Measurements from ENCODE around the gene EXD2.

The EXD2 gene

GRCh38 chr14:69261761-69262331 is 70.5 kb downstream of the EXD2 start:
- no peak overlapping the region for H2BK12ac ChIP-seq (ENCODE audit: low read length)
- H2AK5ac ChIP-seq (ENCODE audit: low read length), result no peak overlapping the region
- no peak overlapping the region for H3K4ac ChIP-seq (ENCODE audit: low read depth, low read length)
- no peak overlapping the region for H3K23ac ChIP-seq (ENCODE audit: low read length)
- H4K8ac ChIP-seq (ENCODE audit: low read depth, low read length), result no peak overlapping the region
- no peak overlapping the region for H4K12ac ChIP-seq (ENCODE audit: low read depth, low read length)
- H3K36me3 ChIP-seq (ENCODE audit: control insufficient read depth in 1 of 2, insufficient read depth in 2 of 2, low read length in 2 of 2), result no peaks in the 10 kb centered on the region
- H2AFZ ChIP-seq (ENCODE audit: insufficient read depth, low read length, poor library complexity), result no peak overlapping the region
- no peak overlapping the region for H4K91ac ChIP-seq (ENCODE audit: low read depth, low read length)
- H3K4me2 ChIP-seq (ENCODE audit: low read length), result no peak overlapping the region
- peaks cover 10 to 13% of the 10 kb centered on the region in 2 experiments for H3K4me1 ChIP-seq (ENCODE audit: control insufficient read depth in 1 of 2, insufficient read depth in 2 of 2, low read length in 2 of 2)
- no peak overlapping the region for H3K14ac ChIP-seq (ENCODE audit: low read length)
- no CpG with 5 or more reads among the region's 5 CpGs for WGBS (ENCODE audit: extremely low coverage, insufficient coverage, insufficient read length)
- no peak overlapping the region for H3K27ac ChIP-seq (ENCODE audit: low read depth, low read length)
- H3K79me1 ChIP-seq (ENCODE audit: low read length), result no peaks in the 10 kb centered on the region
- no peak overlapping the region for H3K4me3 ChIP-seq (ENCODE audit: low read depth, low read length)
- no peak overlapping the region for H3K18ac ChIP-seq (ENCODE audit: low read length)
- H3K9ac ChIP-seq (ENCODE audit: low read length), result no peak overlapping the region
- peaks cover 2% of the 10 kb centered on the region for H3K9me3 ChIP-seq (ENCODE audit: insufficient read depth, low read depth, low read length)
- H3K27me3 ChIP-seq (ENCODE audit: insufficient read depth, low read length), result peaks cover 40% of the 10 kb centered on the region
- DNase-seq, result no peak
- no peak overlapping the region for H2BK120ac ChIP-seq (ENCODE audit: insufficient read depth, low read length, poor library complexity)
- no peak overlapping the region for H2BK5ac ChIP-seq (ENCODE audit: low read depth, low read length, poor library complexity)
- no peaks in the 10 kb centered on the region for H3K79me2 ChIP-seq (ENCODE audit: control insufficient read depth, insufficient read depth, low read length, poor library complexity)

GRCh38 chr14:69262516-69262915 is 71.2 kb downstream of the EXD2 start:
- H4K12ac ChIP-seq (ENCODE audit: low read depth, low read length), result no peak overlapping the region
- H3K4ac ChIP-seq (ENCODE audit: low read depth, low read length), result no peak overlapping the region
- no peak overlapping the region for H3K14ac ChIP-seq (ENCODE audit: low read length)
- no peak overlapping the region for H4K91ac ChIP-seq (ENCODE audit: low read depth, low read length)
- no CpG with 5 or more reads among the region's 3 CpGs for WGBS (ENCODE audit: extremely low coverage, insufficient coverage, insufficient read length)
- no peak overlapping the region for H2BK12ac ChIP-seq (ENCODE audit: low read length)
- no peak overlapping the region for H3K27ac ChIP-seq (ENCODE audit: low read depth, low read length)
- no peak overlapping the region for H4K8ac ChIP-seq (ENCODE audit: low read depth, low read length)
- no peak overlapping the region for H3K4me2 ChIP-seq (ENCODE audit: low read length)
- H3K9me3 ChIP-seq (ENCODE audit: insufficient read depth, low read depth, low read length), result peaks cover 2% of the 10 kb centered on the region
- H3K18ac ChIP-seq (ENCODE audit: low read length), result no peak overlapping the region
- peaks cover 40% of the 10 kb centered on the region for H3K27me3 ChIP-seq (ENCODE audit: insufficient read depth, low read length)
- no peak overlapping the region for H3K23ac ChIP-seq (ENCODE audit: low read length)
- no peaks in the 10 kb centered on the region for H3K79me1 ChIP-seq (ENCODE audit: low read length)
- H3K4me1 ChIP-seq (ENCODE audit: control insufficient read depth in 1 of 2, insufficient read depth in 2 of 2, low read length in 2 of 2), result peaks cover 10 to 13% of the 10 kb centered on the region in 2 experiments
- no peak for DNase-seq
- H3K79me2 ChIP-seq (ENCODE audit: control insufficient read depth, insufficient read depth, low read length, poor library complexity), result no peaks in the 10 kb centered on the region
- no peak overlapping the region for H2AK5ac ChIP-seq (ENCODE audit: low read length)
- H3K4me3 ChIP-seq (ENCODE audit: low read depth, low read length), result no peak overlapping the region
- H3K9ac ChIP-seq (ENCODE audit: low read length), result no peak overlapping the region
- no peak overlapping the region for H2BK5ac ChIP-seq (ENCODE audit: low read depth, low read length, poor library complexity)
- no peak overlapping the region for H2AFZ ChIP-seq (ENCODE audit: insufficient read depth, low read length, poor library complexity)
- no peaks in the 10 kb centered on the region for H3K36me3 ChIP-seq (ENCODE audit: control insufficient read depth in 1 of 2, insufficient read depth in 2 of 2, low read length in 2 of 2)
- H2BK120ac ChIP-seq (ENCODE audit: insufficient read depth, low read length, poor library complexity), result no peak overlapping the region

GRCh38 chr14:69263364-69263763 is 72.1 kb downstream of the EXD2 start:
- peaks cover 2% of the 10 kb centered on the region for H3K9me3 ChIP-seq (ENCODE audit: insufficient read depth, low read depth, low read length)
- no peaks in the 10 kb centered on the region for H3K79me2 ChIP-seq (ENCODE audit: control insufficient read depth, insufficient read depth, low read length, poor library complexity)
- no peak overlapping the region for H4K91ac ChIP-seq (ENCODE audit: low read depth, low read length)
- peak; percentile 5 to 27 for DNase-seq
- WGBS (ENCODE audit: extremely low coverage, insufficient coverage, insufficient read length), result no CpG with 5 or more reads among the region's 6 CpGs
- H3K23ac ChIP-seq (ENCODE audit: low read length), result no peak overlapping the region
- no peak overlapping the region for H3K4me3 ChIP-seq (ENCODE audit: low read depth, low read length)
- no peaks in the 10 kb centered on the region for H3K79me1 ChIP-seq (ENCODE audit: low read length)
- H4K8ac ChIP-seq (ENCODE audit: low read depth, low read length), result no peak overlapping the region
- no peaks in the 10 kb centered on the region for H3K36me3 ChIP-seq (ENCODE audit: control insufficient read depth in 1 of 2, insufficient read depth in 2 of 2, low read length in 2 of 2)
- H2AK5ac ChIP-seq (ENCODE audit: low read length), result no peak overlapping the region
- no peak overlapping the region for H3K4me2 ChIP-seq (ENCODE audit: low read length)
- H3K27ac ChIP-seq (ENCODE audit: low read depth, low read length), result no peak overlapping the region
- H2AFZ ChIP-seq (ENCODE audit: insufficient read depth, low read length, poor library complexity), result no peak overlapping the region
- peaks cover 38% of the 10 kb centered on the region for H3K27me3 ChIP-seq (ENCODE audit: insufficient read depth, low read length)
- no peak overlapping the region for H4K12ac ChIP-seq (ENCODE audit: low read depth, low read length)
- no peak overlapping the region for H3K14ac ChIP-seq (ENCODE audit: low read length)
- H2BK12ac ChIP-seq (ENCODE audit: low read length), result no peak overlapping the region
- no peak overlapping the region for H2BK120ac ChIP-seq (ENCODE audit: insufficient read depth, low read length, poor library complexity)
- no peak overlapping the region for H3K18ac ChIP-seq (ENCODE audit: low read length)
- H2BK5ac ChIP-seq (ENCODE audit: low read depth, low read length, poor library complexity), result no peak overlapping the region
- H3K9ac ChIP-seq (ENCODE audit: low read length), result no peak overlapping the region
- peaks cover 10 to 13% of the 10 kb centered on the region in 2 experiments for H3K4me1 ChIP-seq (ENCODE audit: control insufficient read depth in 1 of 2, insufficient read depth in 2 of 2, low read length in 2 of 2)
- H3K4ac ChIP-seq (ENCODE audit: low read depth, low read length), result no peak overlapping the region

GRCh38 chr14:69263771-69264170 is 72.5 kb downstream of the EXD2 start:
- Histone ChIP-seq H3K79me2 (ENCODE audit: control insufficient read depth, insufficient read depth, low read length, poor library complexity) (no peaks in the 10 kb centered on the region), H2BK5ac (ENCODE audit: low read depth, low read length, poor library complexity) (no peak overlapping the region), H2AFZ (ENCODE audit: insufficient read depth, low read length, poor library complexity) (no peak overlapping the region), H3K4me2 (ENCODE audit: low read length) (no peak overlapping the region), H3K9me3 (ENCODE audit: insufficient read depth, low read depth, low read length) (peaks cover 2% of the 10 kb centered on the region), H4K12ac (ENCODE audit: low read depth, low read length) (no peak overlapping the region), H3K18ac (ENCODE audit: low read length) (no peak overlapping the region), H3K36me3 (ENCODE audit: control insufficient read depth in 1 of 2, insufficient read depth in 2 of 2, low read length in 2 of 2) (no peaks in the 10 kb centered on the region), H3K4me1 (ENCODE audit: control insufficient read depth in 1 of 2, insufficient read depth in 2 of 2, low read length in 2 of 2) (peaks cover 10 to 13% of the 10 kb centered on the region in 2 experiments), H3K79me1 (ENCODE audit: low read length) (no peaks in the 10 kb centered on the region), H3K23ac (ENCODE audit: low read length) (no peak overlapping the region), H2BK120ac (ENCODE audit: insufficient read depth, low read length, poor library complexity) (no peak overlapping the region), H2AK5ac (ENCODE audit: low read length) (no peak overlapping the region), H3K9ac (ENCODE audit: low read length) (no peak overlapping the region), H3K4ac (ENCODE audit: low read depth, low read length) (no peak overlapping the region), H2BK12ac (ENCODE audit: low read length) (no peak overlapping the region), H4K91ac (ENCODE audit: low read depth, low read length) (no peak overlapping the region), H3K14ac (ENCODE audit: low read length) (no peak overlapping the region), H3K4me3 (ENCODE audit: low read depth, low read length) (no peak overlapping the region), H3K27me3 (ENCODE audit: insufficient read depth, low read length) (peaks cover 34% of the 10 kb centered on the region), H4K8ac (ENCODE audit: low read depth, low read length) (no peak overlapping the region), H3K27ac (ENCODE audit: low read depth, low read length) (no peak overlapping the region)
- DNase-seq, result no peak
- no CpG with 5 or more reads among the region's 8 CpGs for WGBS (ENCODE audit: extremely low coverage, insufficient coverage, insufficient read length)

Measured in trophoblast cell (in vitro differentiated cells and primary cell).